Osteoblast (primary cell): ENCODE results near the gene ARID4B. TPM values are rescaled to one million over a fixed set of nuclear protein-coding genes. Genes with fewer than 3 reads are reported as not detected.
A peak's percentile ranks its signal among the peaks of the same experiment; 100 is the strongest.

Experiments
- DNase-seq: peaks from one replicate; pipeline ENCODE4 v3.0.0; 2011; ENCODE audit warnings: low spot score, mixed read lengths; ENCODE audit not compliant: insufficient read length; ENCODE audit errors: missing footprints
- H2AFZ ChIP-seq: 2 replicates; pipeline ENCODE4 v1.6.0; 2011; ENCODE audit warnings: mild to moderate bottlenecking, low read length
- H3K27ac ChIP-seq: 2 replicates; pipeline ENCODE4 v1.5.1; 2011; ENCODE audit warnings: mild to moderate bottlenecking, low read depth, low read length, moderate library complexity
- H3K27me3 ChIP-seq: 2 replicates; pipeline ENCODE4 v1.6.0; 2012; ENCODE audit warnings: mild to moderate bottlenecking, control low read depth, inconsistent platforms, low read length, moderate library complexity; ENCODE audit not compliant: insufficient read depth
- H3K36me3 ChIP-seq: 2 replicates; pipeline ENCODE4 v1.5.1; 2011; ENCODE audit warnings: mild to moderate bottlenecking, low read length, control low read depth, moderate library complexity; ENCODE audit not compliant: insufficient read depth
- H3K4me1 ChIP-seq: 2 replicates; pipeline ENCODE4 v1.5.1; 2011; ENCODE audit warnings: mild to moderate bottlenecking, low read length, control low read depth, moderate library complexity; ENCODE audit not compliant: insufficient read depth
- H3K4me2 ChIP-seq: 2 replicates; pipeline ENCODE4 v1.6.0; 2011; ENCODE audit warnings: mild to moderate bottlenecking, low read length; ENCODE audit not compliant: insufficient read depth
- H3K4me3 ChIP-seq: fragments of 200-600 bp; sonication (generic); 3 replicates; pipeline ENCODE4 v1.5.1; 2012; ENCODE audit warnings: mild to moderate bottlenecking, low read length, inconsistent platforms; ENCODE audit not compliant: insufficient read depth
- H3K79me2 ChIP-seq: 2 replicates; pipeline ENCODE4 v1.6.0; 2012; ENCODE audit warnings: mild to moderate bottlenecking, low read length, control low read depth, inconsistent platforms; ENCODE audit not compliant: insufficient read depth
- H3K9me3 ChIP-seq: 2 replicates; pipeline ENCODE4 v1.5.1; 2011; ENCODE audit warnings: low read depth, low read length, control low read depth
- H4K20me1 ChIP-seq: 2 replicates; pipeline ENCODE4 v1.6.0; 2012; ENCODE audit warnings: mild to moderate bottlenecking, low read length, control low read depth; ENCODE audit not compliant: insufficient read depth
- CTCF ChIP-seq: IDR thresholded peaks from 2 replicates; pipeline ENCODE4 v1.5.1; 2011; ENCODE audit warnings: mild to moderate bottlenecking, low read depth, low read length, moderate library complexity; ENCODE audit errors: extremely low read depth
- total RNA-seq: library from RNA; depleted of rRNA; stranded (reverse); fragments of >200 nt; gene quantifications from 2 replicates; pipeline ENCODE4 v1.2.3, GENCODE V29; 2012

ARID4B gene
- total RNA-seq, 1 donor: 33.7 TPM

- peak overlapping the region; percentile 97 for H3K4me2 ChIP-seq
- no peak overlapping the region for H3K27ac ChIP-seq
- no peak for TF ChIP-seq CTCF
- H4K20me1 ChIP-seq: peaks cover 70% of the 10 kb centered on the region
- H3K27me3 ChIP-seq: no peaks in the 10 kb centered on the region
- H3K79me2 ChIP-seq: peaks cover 86% of the 10 kb centered on the region
- peaks cover 9% of the 10 kb centered on the region for H3K4me1 ChIP-seq
- no peaks in the 10 kb centered on the region for H3K36me3 ChIP-seq
- no peak overlapping the region for H2AFZ ChIP-seq
- no peak for DNase-seq
- no peaks in the 10 kb centered on the region for H3K9me3 ChIP-seq
- no peak overlapping the region for H3K4me3 ChIP-seq
Observed at GRCh38 chr1:235324296-235324695, 3.7 kb downstream of the ARID4B start.

GRCh38 chr1:235320521-235321179, 7.3 kb downstream of the ARID4B start:
- no peak for DNase-seq

GRCh38 chr1:235319255-235319654, 8.7 kb downstream of the ARID4B start:
- Histone ChIP-seq H3K27ac (no peak overlapping the region), H3K79me2 (peaks cover 96% of the 10 kb centered on the region), H3K4me3 (no peak overlapping the region), H3K27me3 (no peaks in the 10 kb centered on the region), H3K36me3 (no peaks in the 10 kb centered on the region), H3K4me2 (no peak overlapping the region), H3K4me1 (peaks cover 12% of the 10 kb centered on the region), H3K9me3 (no peaks in the 10 kb centered on the region), H2AFZ (no peak overlapping the region), H4K20me1 (peaks cover 67% of the 10 kb centered on the region)
- DNase-seq: no peak
- no peak for TF ChIP-seq CTCF

More at GRCh38 chr1:235320521-235321179, 7.3 kb downstream of the ARID4B start:
- Histone ChIP-seq H3K4me1 (peaks cover 13% of the 10 kb centered on the region), H3K27ac (no peak overlapping the region), H3K27me3 (no peaks in the 10 kb centered on the region), H3K4me2 (no peak overlapping the region), H3K79me2 (peaks cover 97% of the 10 kb centered on the region), H3K9me3 (no peaks in the 10 kb centered on the region), H3K4me3 (no peak overlapping the region), H2AFZ (no peak overlapping the region), H4K20me1 (peaks cover 71% of the 10 kb centered on the region), H3K36me3 (no peaks in the 10 kb centered on the region)
- no peak for TF ChIP-seq CTCF

GRCh38 chr1:235317168-235317567, 10.8 kb downstream of the ARID4B start:
- peaks cover 55% of the 10 kb centered on the region for H4K20me1 ChIP-seq
- H3K27me3 ChIP-seq: no peaks in the 10 kb centered on the region
- H3K4me3 ChIP-seq: no peak overlapping the region
- no peaks in the 10 kb centered on the region for H3K36me3 ChIP-seq
- H3K4me2 ChIP-seq: no peak overlapping the region
- H3K9me3 ChIP-seq: no peaks in the 10 kb centered on the region
- H3K27ac ChIP-seq: peak overlapping the region; percentile 4
- TF ChIP-seq CTCF: no peak
- DNase-seq: no peak
- peaks cover 16% of the 10 kb centered on the region for H3K4me1 ChIP-seq
- peaks cover 96% of the 10 kb centered on the region for H3K79me2 ChIP-seq
- no peak overlapping the region for H2AFZ ChIP-seq
